HG02588 (cell line): ENCODE results near the gene LINGO3.

Source experiments
- ATAC-seq: cut with Tn5 transposase; IDR thresholded peaks from one replicate; pipeline ENCODE4 v1.9.1; 2021; ENCODE audit warnings: mild to moderate bottlenecking, moderate library complexity; ENCODE audit not compliant: unreplicated experiment

The LINGO3 gene

DNA sequence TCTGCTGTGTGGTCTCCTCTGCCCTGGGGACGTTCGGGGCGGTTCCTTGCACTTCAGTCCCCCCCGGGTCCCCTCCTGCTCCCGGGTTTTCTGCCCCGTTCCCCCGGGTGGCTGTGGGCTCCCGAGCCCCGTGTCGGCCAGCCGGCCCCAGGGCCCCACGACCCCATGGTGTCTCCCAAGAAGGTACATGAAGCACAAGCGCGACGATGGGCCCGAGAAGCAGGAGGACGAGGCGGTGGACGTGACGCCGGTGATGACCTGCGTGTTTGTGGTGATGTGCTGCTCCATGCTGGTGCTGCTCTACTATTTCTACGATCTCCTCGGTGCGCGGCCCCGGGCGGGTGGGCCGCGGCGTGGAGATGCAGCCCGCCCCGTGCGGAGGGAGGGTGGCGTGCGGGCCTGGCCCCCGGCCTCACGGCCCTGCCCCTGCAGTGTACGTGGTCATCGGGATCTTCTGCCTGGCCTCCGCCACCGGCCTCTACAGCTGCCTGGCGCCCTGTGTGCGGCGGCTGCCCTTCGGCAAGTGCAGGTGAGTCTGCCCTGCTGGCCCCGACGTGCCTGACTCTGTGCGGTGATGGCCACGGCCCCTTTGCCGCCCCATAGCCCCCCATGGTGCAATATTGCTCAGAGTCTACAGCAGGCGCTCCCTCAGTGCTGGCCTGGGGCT lies 31.8 kb upstream of the LINGO3 start:
- ATAC-seq = no peak

DNA sequence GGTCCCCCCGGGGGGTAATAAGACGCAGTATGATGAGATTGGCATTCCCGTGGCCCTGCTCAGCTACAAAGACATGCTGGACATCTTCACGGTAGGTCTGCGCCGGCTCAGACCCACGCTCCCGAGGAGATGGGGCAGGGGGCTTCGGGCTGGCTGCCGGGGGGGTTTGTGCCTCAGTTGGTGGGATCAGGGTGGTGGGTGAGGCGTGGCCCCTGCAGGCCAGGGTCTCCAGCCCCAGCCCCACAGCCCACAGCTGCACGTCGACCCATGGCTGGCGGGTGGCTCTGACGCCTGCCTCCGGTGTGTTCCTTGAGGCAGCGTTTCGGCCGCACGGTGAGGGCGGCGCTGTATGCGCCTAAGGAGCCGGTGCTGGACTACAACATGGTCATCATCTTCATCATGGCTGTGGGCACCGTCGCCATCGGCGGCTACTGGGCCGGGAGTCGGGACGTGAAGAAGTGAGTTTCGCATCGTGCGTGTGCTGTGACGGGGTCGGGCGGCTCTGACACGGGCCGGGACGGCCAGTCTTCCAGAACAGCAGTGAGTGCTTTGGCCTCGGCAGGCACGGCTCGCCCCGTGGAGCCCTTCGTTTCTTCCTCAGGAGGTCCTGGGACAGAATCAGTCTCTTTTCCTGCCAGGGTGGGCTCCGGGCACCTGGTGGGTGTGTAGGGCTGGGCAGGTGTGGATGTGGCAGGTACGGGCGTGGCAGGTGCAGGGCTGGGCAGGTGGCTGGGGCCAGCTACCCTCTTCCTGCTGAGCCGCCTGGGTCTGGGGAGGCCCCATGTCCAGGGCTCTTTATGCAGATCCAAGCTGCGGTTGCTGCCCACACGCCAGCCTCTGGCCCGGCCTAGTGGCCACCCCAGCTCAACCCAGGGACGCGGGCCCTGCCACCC lies 31.0 kb upstream of the LINGO3 start:
- no peak for ATAC-seq

DNA sequence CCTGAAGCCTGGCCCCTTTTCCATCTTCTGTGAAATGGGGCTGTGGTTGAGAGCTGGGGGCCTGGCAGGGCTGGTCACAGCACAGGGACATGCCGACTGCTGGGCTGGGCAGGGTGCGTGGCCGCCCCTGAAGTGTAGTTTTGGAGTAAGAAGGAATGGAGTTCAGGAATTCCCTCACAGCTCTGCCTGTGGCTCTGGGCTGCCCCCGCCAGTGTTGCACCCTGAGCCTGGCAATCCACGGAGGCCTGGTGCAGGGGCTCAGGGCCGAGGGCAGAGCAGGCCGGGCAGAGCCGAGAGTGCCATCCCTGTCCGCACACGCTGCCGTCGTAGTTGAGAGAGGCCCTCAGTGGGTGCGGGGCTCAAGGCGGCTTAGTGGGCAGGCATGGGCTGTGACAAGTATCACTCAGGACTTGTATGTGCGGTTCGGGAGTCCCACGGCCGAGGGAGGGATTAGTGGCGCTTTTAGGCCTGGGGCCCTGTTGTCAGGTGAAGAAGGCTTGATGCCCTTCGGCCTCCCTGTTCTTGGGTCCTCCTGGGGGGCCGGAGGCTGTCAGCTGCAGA lies 30.2 kb upstream of the LINGO3 start:
- no peak for ATAC-seq

DNA sequence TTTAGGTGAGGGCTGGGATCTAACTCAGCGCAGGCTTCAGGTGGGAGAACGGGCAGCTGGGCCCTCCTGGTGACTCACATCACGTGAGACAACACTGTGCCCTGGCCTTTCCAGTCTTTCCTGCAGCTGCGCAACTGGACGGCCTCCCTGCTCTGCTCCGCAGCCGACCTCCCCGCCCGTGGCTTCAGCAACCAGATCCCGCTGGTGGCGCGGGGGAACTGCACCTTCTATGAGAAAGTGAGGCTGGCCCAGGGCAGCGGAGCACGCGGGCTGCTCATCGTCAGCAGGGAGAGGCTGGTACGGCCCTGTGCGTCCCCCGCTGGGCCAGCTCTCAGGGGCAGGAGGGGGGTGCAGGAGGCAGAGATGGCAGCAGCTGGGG lies 29.4 kb upstream of the LINGO3 start:
- ATAC-seq = no peak

DNA sequence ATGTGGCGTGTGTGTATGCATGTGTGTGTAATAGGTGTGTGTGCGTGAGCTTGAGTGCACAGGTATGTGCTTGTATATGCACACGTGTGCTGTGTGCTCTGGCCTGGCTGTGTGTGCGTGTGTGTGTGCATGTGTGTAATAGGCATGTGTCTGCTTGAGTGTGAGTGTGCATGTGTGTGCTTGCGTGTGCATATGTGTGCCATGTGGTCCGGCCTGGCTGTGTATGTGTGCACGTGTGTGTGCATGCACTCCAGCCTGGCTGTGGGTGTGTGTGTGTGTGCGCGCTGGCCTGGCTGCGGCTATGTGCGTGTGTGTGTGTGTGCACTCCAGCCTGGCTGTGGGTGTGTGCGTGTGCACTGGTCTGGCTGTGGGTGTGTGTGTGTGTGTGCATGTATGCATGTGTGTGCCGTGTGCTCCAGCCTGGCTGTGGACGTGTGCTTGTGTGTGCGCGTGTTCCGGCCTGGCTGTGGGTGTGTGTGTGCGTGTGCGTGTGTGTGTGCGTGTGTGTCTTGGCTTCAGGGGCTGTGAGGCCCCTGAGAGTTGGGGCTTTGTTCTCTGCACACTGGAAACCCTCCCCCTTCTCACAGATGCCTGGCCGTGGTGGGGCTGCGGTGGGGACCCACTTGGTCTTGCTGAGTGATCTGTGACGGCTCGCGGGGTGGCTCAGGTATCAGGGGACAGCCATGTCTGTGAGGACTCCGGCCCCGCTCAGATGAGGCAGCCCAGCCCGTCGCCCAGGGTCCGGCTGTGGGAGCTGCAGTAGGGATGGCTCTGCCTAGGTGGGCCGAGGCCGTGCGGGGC lies 28.8 kb upstream of the LINGO3 start:
- no peak for ATAC-seq

DNA sequence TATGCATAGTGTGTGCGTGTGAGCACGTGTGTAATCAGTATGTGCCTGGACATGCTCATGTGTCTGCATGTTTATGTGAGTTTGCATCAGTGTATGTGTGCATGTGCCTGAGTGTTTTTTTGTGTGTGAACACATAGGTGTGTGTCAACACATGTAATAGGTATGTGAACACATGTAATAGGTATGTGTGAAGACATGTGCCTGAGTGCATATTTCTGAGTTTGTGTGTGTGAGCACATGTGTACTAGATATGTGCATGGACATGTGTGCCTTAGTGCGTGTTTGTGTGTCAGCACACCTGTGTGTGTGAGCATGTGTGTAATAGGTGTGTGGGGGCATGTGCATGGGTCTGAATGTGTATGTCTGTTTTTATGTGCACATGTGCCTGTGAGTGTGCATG lies 27.9 kb upstream of the LINGO3 start:
- no peak for ATAC-seq

DNA sequence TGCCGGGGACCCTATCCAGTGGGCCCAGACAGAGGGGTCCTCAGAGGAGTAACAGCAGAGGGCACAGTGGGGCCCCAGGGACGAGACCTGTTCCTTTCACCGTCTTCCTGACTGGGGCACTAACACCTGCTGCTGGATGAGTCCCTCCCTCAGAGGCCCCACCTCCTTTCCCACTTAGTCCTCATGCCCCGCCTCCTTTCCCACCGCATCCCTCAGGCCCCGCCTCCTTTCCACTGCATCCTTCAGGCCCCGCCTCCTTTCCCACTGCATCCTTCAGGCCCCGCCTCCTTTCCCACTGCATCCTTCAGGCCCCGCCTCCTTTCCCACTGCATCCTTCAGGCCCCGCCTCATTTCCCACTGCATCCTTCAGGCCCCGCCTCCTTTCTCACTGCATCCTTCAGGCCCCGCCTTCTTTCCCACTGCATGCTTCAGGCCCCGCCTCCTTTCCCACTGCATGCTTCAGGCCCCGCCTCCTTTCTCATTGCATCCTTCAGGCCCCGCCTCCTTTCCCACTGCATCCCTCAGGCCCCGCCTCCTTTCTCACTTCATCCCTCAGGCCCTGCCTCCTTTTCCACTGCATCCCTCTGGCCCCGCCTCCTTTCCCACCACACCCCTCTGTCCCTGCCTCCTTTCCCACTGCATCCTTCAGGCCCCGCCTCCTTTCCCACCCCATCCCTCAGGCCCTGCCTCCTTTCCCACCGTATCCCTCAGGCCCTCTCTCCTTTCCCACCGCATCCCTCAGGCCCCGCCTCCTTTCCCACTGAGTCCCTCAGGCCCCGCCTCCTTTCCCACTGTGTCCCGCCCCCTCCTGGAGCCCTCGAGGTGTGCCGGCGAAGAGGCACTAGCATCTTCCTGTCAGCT lies 27.3 kb upstream of the LINGO3 start:
- ATAC-seq = no peak

DNA sequence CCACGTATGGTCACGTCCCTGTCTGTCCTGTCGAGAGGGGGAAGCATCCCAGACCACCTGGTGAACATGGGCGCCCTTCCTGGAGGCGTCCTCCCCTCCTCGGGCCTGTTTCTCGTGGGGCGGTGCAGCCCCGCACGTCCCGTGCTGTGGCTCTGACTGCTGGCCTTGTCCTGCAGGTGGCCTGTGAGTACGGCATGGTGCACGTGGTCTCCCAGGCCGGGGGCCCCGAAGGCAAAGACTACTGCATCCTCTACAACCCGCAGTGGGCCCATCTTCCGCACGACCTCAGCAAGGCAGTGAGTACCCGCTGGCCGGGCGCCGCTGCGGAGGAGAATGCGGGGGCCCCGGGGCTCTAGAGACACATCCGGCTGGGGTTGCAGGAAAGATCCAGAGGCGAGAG lies 26.5 kb upstream of the LINGO3 start:
- ATAC-seq = no peak

DNA sequence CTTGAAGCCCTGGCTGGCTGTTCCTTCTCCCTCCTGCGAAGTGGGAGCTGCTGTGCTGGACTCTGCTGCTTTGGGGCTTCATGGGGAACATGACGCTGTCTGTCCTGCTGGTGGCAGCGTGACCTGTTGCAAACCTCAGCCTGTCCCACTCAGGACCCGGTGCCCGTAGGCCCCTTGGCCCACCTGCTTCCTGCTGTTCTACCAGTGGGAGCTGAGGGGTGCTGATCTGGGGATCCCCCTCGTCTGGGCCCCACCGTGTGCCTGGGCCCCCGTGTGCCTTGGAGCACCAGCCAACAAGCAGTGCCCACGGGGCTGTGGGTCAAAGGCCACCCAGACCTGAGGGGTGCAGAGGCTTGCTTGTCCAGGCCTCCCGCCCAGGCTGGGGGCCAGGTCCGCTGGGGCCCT lies 25.9 kb upstream of the LINGO3 start:
- ATAC-seq = no peak

DNA sequence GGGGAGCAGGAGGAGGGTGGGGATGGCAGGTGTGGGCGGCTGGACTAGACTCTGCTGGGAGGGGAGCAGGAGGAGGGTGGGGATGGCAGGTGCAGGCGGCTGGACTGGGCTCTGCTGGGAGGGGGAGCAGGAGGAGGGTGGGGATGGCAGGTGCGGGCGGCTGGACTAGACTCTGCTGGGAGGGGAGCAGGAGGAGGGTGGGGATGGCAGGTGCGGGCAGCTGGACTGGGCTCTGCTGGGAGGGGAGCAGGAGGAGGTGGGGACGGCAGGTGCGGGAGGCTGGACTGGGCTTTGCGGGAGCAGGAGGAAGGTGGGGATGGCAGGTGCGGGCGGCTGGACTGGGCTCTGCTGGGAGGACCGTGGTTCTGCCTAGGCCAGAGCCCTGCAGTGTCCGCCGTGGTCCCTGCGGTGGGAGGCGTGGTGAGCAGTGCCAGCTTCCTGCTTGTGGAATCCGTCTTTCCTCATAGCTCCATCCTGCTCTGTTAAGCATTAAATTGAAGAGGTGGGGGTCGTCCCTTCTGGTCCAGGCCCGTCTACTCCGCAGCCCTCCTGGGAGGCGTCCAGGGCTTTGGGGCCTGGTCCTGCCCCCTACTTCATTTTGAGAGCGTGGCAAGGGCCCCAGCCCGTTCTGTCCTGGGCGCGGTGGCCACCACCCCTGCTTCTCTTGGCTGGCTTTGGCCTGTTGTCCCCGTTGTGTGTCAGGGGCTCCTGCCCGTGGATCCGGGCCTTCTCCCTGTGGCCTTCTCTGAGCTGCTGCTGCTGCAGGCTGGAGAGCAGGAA lies 25.3 kb upstream of the LINGO3 start:
- ATAC-seq = no peak

DNA sequence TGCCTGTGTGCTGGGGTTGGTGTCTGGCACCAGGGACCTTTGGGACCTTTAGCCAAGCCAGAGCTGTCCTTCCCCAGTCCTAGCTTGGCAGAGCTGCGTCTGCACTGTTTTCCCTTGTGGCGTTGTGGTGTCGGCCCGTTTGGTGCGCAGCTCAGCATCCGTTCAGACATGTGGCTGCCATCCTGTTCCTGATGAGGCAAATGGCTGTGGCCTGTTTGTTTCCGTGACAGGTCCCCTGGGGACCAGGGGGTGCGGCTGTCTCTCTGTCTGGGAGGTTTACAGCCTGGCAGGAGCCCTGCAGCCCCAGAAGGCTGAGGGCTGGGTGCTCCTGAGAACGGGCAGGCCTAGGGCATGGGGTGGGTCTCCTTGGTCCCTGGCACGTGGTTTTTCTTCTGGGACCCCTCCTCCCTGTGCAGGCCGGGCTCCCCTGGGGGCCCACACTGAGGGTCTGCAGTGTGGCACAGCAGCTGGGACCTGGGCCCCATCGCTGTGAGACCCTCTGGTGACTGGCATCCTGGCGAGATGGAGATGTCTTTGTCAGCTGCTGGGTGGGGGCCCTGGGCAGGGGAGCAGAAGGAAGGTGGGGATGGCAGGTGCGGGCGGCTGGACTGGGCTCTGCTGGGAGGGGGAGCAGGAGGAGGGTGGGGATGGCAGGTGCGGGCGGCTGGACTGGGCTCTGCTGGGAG lies 24.5 kb upstream of the LINGO3 start:
- ATAC-seq = no peak

DNA sequence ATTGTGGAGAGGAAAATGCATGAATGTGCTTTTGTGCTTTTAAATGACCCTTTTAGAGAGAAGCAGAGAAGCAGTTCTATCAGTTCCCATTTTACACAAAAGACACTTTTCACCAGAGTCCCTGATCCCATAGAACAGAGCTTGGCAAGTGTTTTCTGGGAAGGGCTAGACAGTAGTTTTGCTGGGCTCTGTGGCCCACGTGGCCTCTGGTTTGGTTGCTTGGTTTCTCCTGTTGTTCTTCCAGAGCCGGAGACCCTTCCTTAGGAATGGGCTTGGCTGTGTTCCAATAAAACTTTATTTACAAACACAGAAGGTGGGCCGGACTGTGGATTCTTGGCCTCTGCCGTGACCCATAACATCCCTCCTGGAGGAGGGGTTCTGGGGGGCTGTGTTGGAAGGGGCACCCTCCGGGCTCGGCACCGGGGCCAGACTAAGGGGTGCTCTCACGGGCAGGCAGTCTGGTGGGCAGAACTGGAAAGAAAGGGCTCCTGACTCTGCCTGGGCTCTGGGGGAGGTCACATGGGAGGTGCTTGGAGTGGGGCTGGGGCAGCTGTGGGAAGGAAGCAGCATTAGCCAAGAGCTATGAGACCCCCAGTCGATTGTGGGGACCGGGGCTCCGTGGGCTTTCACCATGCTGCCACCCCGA lies 23.8 kb upstream of the LINGO3 start:
- ATAC-seq = no peak

DNA sequence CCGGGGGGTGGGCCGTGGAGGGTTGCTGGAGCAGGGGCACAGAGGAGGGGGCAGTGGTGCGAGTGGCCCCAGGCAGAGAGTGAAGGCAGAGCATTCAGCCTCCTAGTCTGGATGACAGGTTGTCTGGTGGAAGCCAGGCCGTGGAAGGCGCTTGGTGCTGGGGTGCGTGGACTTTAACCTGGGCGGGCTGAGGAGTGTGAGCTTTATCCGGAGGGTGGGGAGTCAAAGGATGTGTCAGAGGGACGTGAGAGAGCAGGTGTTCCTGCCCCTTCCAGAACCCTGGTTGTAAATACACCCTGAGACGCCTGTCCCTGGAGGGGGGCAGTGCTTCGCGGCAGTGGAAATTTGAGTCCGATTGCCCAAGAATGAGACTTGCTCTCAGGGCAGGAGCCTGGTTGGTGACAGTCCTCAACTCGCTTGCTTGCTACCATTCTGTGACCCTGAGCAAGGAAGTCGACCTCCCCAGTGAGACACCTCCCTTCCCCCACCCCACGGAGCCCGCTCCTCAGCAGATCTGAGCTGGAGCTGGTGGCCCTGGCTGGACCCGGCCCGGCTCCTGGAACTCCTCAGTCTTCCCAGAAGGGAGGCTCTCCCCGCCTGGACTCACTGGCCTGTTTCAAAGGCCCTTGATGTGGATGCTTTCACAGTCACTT lies 22.8 kb upstream of the LINGO3 start:
- ATAC-seq = no peak

DNA sequence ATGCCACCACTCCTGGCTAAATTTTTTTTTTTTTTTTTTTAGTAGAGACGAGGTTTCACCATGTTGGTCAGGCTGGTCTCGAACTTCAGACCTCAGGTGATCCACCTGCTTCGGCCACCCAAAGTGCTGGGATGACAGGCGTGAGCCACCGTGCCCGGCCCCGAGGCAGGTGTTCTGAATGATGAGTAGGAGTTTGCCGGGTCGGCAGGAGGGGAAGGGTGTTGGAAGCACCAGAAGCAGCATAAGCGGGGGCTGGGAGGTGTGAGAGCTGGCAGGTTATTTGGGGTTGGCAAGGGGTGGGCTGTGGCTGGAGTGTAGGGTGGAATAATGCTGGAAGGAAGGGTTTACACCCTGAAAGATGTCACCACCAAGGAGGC lies 22.3 kb upstream of the LINGO3 start:
- ATAC-seq = no peak

DNA sequence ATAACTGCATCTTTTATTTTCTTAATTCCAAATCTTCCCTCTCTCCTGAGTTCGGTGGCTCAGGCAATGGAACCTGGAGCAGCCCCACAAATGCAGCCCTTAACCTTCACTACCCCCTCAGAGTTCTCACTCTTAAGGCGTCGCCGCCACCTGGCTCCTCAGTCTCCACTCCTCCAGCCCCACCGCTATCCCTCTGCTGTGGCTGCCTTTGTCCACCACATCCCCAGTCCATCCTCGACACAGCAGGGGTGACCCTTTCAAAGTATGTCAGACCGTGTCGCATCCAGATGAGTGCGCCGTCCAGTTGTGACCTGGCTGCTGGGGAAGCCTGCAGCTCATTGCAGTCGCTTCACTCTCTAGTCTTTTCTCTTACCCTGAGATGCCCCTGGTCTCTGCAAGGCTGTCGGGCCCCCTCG lies 21.6 kb upstream of the LINGO3 start:
- ATAC-seq = no peak

DNA sequence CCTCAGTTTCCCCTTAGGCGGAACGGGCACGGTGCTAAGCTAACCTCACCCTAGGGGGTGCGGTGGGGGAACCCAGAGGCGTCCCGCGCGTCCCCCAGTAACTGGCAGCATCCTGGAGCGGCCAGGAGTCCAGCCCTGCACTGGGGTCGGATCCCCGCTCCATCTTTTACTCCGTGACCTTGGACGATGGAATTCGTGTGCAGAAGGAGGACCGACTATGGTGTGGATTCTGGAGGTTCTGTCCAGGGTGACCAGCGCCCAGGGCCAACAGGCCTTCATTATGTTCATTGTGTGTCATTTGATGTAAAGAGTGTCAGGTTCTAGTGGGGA lies 21.2 kb upstream of the LINGO3 start:
- no peak for ATAC-seq

DNA sequence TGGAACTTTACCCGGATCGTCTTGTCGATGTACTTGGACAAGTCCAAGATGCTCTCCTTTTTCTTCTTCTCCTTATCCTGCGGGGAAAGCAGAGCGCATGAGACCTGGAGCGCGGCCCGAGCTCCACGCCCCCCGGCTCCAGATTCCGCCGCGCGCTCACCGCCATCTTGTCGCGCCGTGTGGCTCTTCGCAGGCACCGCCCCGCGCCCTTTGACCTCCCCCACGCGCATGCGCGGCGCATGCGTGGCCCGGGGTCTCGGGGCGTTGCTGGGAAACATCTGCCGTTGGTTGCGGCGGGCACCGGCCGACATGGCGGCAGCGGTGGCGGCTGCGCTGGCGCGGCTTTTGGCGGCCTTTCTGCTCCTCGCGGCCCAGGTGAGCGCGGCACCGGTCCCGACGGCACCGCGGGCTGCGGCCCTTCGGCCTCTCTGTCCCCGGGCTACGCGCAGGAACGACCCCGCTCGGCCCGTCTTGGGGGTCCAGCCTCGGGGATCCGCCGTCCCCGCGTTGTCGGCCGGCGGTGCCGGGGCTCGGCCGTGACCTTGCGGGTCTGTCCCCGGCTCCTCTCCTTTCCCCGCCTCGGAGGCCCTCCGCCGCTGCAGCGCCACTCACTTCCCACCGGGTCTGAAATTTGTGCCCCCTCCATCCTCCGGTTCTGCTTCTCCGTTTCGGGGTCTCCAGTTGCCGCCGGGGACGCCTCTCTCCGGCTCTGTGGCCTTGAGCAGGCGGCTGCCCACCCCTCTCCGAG lies 20.6 kb upstream of the LINGO3 start, which contains the start of the genes LSM7 and SPPL2B:
Gene LSM7, minus strand, starts transcription at position 186 of the 748 bp plus-strand sequence. Its CDS starts 20 bp downstream, at position 166.
Gene SPPL2B, plus strand, starts transcription at position 284 of the 748 bp plus-strand sequence. Its CDS starts 26 bp downstream, at position 310.
- ATAC-seq = peak; percentile 63
